DMS114 treated with DMSO at 0.1 percent for 48 hours (cell line): Measurements from ENCODE around the gene ADPRM.
"Not testable (repeated sequence)": the region's sequence is repeated elsewhere in the genome, so short reads cannot be mapped to it uniquely, and the experiment has no call there.

ENCODE experiments used
- DNase-seq: peaks from one replicate; lab custom pipeline; 2025; ENCODE audit not compliant: unreplicated experiment; lab: John Stamatoyannopoulos, UW

ADPRM gene

DNA sequence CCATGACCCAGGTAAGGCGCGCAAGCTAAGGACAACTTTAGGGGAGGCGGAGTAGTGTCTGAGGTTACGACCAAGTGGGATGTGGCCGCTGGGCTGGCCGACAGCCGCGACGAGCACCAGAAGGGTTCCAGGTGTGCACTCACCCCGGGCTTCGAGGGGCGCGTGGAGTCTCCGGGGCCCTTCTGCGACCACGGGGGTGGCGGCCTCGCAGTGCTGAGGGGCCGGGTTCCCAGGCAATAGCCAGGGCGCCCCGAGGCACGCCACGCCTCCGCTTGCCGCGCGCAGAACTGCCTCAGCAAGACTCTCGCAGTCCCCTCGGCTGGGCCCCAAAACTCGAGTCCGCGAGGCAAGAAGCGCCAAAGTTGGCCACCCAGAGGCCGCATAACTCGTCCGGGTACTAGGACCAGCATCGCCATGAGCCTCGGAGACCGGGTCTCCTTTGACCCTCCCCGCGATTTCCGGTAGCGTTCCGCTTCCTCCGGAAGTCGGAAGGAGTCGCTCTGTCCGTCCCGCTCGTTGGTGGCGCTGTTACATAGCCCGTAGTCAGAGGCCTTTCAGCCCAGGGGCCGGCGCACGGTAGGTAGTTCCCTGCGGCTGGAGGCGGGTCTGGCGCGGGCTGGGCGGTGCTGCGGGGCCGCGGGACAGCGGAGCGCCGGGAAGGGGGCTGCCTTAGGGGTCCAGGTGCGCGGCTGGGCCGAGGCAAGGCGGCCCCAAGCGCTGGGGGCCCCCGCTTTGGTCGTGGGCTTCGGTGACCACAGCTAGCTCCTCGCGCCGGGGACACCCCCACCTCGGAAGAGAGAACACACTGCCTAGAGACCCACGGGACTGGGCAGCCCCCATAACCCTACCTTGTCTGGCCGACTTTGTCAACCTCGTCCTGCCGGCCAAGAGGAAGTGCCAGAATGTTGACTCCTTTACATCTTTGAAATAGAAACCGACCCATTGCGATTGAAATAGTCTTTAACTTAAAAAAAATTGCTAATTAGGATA lies at the start of gene ADPRM, which contains the start of gene SCO1:
Gene ADPRM, plus strand, starts transcription at position 503 of the 990 bp plus-strand sequence. CDS start 7,333 bp downstream, outside the sequence.
Gene SCO1, minus strand, starts transcription at position 442 of the 990 bp plus-strand sequence. Its CDS starts 26 bp downstream, at position 416.
- DNase-seq, result peak; percentile 85

DNA sequence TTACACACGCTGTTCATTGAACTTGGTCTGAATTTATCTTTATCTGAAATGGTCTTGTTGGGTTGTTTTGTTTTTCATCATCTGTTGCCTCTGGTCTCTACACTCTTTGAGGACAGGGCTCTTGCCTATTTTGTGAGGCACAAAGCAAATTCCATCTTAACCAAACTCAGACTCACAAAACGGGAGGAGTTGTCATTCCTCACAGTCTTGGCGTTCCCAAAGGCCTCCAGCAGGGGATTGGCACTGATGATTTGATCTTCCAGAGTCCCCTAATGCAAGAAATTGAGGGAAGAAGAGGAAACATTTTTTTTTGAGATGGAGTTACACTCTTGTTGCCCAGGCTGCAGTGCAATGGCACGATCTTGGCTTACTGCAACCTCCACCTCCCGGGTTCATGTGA lies 49.0 kb upstream of the ADPRM start:
- DNase-seq, result no peak

DNA sequence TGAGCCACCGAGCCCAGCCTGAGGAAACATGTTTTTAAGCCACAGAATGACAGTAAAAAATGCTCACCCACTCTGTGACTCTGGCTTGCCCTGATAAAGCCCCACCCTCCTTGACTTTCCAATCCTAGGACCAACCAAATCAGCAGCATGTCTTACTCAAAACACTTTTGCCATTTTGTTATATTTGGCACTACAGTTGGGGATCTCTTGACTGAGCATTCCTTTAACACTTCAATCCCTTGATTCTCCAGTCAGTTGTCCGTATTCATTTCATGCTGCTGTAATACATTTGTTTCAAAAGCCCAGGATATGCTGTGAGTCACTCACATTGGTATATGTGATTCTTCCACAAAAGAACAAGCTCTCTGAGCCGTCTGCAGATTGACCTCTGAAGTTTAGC lies 48.4 kb upstream of the ADPRM start:
- DNase-seq, result no peak

DNA sequence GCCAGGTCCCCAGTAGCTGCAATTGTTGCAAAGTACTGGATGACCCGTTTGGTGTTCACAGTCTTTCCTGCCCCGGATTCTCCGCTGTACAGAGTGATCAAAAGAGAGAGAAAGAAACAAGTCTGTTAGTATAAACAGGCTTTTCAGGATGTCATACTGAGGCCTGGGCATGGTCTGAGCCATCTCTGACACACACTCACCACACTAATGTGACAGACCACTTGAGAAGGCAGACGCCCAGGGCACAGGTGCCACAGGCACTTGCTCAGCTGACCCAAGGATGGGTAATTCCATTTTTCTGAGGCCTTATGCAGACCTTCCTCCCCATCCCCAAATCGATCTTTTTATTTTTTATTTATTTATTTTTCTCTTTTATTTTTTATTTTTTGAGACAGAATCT lies 47.8 kb upstream of the ADPRM start:
- DNase-seq, result no peak

GRCh38 chr17:10651927-10652326 lies 45.5 kb upstream of the ADPRM start:
- DNase-seq, result no peak

DNA sequence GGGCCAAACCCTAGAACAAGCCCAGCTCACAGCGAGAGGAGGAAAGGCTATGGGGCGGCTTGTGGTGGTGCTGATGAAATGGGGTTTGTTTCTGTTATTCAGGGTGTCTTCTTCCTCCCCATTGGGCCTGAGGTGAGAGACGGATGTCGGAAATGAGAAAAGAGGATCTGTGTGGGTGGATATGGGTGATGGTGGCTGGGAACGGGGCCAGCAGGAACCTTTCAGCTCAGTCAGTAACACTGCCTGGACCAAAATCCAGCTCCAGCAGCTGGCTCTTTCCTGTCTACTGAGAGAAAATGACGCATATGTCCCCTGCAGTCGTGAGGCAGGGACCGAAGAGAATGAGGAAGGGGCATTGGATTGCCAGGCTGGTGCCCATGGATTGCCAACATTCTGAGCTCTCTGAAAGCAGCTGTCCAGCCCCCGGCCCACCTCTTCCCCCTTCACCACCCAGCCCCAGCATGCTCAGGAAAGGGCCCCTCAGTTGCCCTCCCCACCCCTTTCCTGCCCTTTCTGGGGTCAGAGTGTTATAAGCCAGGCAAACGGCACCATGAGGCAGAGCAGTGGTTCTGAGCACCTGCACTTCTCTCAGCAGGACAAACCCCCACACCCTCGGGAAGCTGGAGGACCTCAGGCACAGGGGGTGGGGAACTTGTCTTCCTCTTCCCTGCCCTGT lies 44.3 kb upstream of the ADPRM start:
- DNase-seq, result no peak

DNA sequence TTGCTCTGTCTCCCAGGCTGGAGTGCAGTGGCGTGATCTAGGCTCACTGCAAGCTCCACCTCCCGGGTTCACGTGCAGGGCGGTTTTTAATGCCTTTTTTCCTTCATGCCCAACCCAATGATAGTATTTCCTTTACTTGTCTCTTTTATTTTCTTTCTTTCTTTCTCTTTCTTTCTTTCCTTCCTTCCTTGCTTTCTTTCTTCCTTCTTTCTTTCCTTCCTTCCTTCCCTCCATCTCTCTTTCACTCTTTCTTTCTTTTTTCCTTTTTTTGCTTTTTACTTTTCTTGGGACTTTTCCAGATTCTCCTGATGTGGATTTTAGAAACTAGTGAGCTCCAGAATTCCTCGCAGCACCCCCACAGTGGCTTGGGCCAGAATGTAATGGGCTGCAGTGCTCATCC lies 43.4 kb upstream of the ADPRM start:
- no peak for DNase-seq

DNA sequence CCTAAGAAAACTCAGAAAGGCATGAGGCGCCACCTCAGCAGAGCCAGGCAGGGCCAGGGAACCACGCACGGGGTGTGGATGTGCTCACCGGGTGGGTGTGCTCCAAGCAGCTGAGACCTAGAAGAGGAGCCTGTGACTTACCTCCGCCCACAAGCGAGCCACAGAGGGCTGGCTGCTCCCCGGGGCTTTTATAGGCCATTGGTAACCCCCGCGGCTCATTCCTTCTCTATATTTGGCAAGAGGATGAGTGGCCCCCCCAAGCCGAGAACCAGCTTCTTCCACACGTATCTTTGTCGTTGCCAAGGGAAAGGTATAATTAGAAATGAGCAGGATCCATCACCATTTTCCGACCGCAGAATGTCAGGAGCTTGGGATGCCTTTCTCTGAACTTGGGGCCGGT lies 40.2 kb upstream of the ADPRM start, which contains the start of gene MYH3:
Gene MYH3, minus strand, starts transcription at position 162 of the 400 bp plus-strand sequence. CDS start 2,245 bp downstream, outside the sequence.
- DNase-seq, result no peak

DNA sequence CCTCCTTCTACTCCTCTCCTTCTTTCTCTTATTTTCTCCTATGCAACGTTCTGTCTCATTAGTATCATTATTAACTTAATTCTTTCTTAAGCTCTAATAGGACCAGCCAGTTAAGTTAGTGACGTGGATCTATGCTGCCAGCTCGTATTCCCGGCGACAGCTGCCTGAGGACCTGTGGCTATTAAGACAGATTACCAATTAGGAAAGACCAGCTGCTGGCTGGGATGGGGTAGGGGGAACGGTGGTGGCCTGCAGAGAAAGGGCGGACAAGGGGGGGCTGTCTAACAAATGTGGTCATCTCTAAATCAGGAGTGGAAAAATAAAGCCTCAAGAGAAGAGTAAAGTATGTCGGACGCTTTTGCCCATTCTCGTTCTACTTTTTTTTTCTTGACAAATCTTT lies 39.5 kb upstream of the ADPRM start:
- no peak for DNase-seq

DNA sequence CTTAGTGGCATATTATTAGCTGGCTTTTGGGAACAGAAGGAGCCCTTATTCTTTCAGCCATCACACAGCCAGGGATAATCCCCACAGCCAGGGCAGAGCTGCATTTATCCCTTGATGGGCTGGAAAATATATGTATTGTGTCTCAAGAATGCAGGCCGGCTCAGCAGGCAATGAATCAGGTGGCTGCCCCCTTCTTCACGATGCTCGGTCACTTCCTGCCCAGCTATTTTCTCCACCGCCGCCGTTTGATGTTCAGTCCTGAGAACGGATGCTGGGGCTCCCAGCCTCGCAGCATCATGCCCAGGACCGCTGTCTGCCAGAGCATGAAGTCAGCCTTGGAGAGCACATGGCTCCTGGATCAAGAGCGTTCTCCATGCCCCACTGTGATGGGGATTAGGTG lies 36.0 kb upstream of the ADPRM start:
- no peak for DNase-seq

DNA sequence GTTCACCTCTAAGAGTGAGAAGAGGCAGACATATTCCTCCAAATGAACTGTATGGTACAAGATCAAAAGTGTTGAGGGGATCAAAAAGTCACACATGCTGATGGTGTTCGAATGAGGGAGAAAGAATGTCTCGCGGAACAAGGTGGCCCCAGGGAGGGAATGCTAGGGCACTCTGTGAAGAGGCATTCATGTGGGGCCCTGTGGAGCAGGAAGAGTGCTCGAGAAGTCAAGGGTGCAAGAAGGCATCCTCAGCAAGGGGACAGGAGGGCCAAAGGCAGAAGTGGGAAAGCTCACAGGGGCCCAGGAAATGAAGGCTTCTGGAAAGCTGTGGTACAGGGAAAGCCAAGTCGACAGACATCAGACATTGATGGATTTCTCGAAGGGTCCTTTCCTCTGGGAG lies 34.2 kb upstream of the ADPRM start:
- no peak for DNase-seq

GRCh38 chr17:10664571-10664970 lies 32.8 kb upstream of the ADPRM start:
- DNase-seq, result no peak

DNA sequence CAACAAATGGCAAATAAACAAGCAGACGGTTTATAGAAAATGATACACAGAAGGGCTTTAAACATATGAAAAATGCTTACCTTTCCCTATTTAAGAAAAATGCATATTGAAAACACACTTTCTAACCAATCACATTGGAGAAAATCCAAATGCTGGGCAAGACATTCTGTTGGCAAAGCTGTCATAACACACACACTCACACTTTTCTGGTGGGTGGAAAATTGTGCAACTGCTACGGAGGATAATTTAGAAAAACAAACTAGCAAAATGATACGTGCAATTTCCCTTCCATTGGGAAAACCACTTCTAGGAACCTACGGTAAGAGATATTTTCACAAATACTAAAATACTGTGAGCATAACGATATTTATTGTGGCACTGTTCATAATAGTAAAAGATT lies 30.5 kb upstream of the ADPRM start:
- DNase-seq, result no peak

DNA sequence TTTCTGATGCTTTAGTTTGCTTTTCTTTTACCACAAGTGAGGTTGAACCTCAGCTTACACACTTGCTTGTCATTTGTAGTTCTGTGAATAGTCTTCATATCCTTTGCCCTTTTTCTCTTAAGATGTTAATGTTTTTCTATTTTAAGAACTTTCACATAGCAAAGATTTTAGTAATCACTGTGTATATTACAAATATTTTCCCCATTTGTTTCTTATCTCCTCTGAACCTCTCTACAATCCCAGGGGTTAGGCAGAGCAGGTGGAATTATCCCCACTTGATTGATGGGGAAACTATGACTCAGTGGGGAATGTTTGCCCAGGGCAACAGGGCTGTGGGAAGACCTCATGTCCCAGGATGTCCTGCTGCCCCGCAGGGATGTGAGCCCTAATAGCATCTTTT lies 28.6 kb upstream of the ADPRM start:
- no peak for DNase-seq

- no peak for DNase-seq
Measured at GRCh38 chr17:10673312-10673711, 24.1 kb upstream of the ADPRM start.

- no peak for DNase-seq
Measured at GRCh38 chr17:10674704-10675103, 22.7 kb upstream of the ADPRM start.

GRCh38 chr17:10681866-10682446 lies 15.4 kb upstream of the ADPRM start:
- DNase-seq, result no peak

DNA sequence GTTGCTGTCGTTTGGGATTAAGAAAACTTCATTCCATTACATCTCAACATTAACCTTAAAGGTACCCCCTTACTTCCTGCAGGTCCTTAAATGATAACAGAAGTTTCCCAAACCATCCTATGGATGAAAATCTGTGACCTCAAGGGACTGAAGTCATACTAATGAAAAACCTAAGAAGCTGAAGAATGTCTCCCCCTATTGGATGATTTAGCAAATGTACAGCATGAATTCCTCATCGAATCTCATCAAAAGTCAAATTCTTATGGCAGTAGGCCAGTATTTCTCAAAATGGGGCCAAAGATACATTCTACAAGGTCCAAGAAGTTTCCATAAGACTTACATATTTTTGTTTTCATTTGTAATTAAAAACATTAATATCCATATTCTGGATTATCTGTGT lies 13.5 kb upstream of the ADPRM start:
- DNase-seq, result peak; percentile 21

DNA sequence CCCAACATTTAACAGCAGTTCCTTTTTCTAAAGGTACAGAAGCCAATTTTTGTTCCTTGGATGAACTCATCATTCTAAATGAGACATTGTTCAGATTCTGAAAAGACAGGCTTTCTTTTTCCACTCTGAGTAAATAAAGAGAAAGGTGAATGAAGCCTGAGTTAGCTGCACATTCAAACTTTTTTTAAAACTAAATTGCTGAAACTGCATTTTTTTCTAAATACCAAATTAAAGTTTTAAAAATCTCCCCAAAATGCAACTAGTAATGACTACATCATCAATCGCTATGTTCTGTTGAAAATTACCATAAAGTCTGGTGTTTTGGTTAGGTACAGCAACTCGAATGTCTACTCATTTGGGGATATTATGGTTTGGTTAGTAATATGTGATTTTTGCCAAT lies 9.9 kb upstream of the ADPRM start:
- DNase-seq, result no peak

DNA sequence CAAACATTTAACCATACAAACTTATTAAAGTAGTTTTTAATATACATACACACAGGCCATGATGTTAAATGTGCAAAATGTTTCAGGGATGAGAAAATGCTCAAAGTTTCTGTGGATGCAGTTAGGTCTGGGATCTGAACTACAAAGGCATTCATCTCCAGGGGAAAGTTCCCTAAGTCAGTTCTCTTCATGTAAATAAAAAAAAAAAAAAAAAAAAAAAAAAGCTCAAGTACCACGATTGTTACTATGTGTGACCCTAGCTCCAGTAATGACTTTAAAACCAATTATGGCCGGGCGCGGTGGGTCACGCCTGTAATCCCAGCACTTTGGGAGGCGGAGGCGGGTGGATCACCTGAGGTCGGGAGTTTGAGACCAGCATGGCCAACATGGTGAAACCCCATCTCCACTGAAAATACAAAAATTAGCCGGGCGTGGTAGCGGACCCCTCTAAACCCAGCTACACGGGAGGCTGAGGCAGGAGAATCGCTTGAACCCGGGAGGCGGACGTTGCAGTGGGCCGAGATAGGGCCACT lies 1.5 kb upstream of the ADPRM start:
- not testable (repeated sequence) for DNase-seq

GRCh38 chr17:10698096-10698818 lies 863 bp downstream of the ADPRM start:
- no peak for DNase-seq
